H1 (cell line): ENCODE results near the gene ABLIM1. TPM values are rescaled to one million over a fixed set of nuclear protein-coding genes. Genes with fewer than 3 reads are reported as not detected.

Source experiments
- CTCF ChIA-PET: fragments of 300-600 bp; sonication (Branson Sonifier 250); formaldehyde crosslinking; loops from one replicate; lab custom pipeline; 2021; ENCODE audit not compliant: partially characterized antibody; lab: Charles Lee
- POLR2A ChIA-PET: fragments of 300-600 bp; sonication (Branson Sonifier 250); formaldehyde crosslinking; loops from one replicate; lab custom pipeline; 2021; ENCODE audit warnings: inconsistent platforms; ENCODE audit not compliant: partially characterized antibody; lab: Charles Lee
- DNase-seq, 2 experiments: peaks; one replicate each; pipeline versions ENCODE4 v3.0.0 to v3.0.0-alpha.2; 2010 to 2022; ENCODE audit warnings: low spot score in 2 of 2, low read depth in 1 of 2, mixed read lengths in 1 of 2
- FAIRE-seq: peaks from 2 replicates; lab custom pipeline; 2011; peaks lifted over from hg19 to GRCh38; lab: Jason Lieb, UNC
- H2AFZ ChIP-seq: 2 replicates; pipeline ENCODE4 v1.8.1; 2012; ENCODE audit warnings: low read length, inconsistent platforms
- H2AK5ac ChIP-seq: 2 replicates; pipeline ENCODE4 v1.6.1; 2013; ENCODE audit warnings: low read depth, low read length
- H2BK120ac ChIP-seq: replicated peaks from 2 replicates; pipeline ENCODE3; 2013; ENCODE audit warnings: low read depth, low read length, inconsistent platforms
- H2BK12ac ChIP-seq: 2 replicates; pipeline ENCODE4 v1.6.1; 2013; ENCODE audit warnings: low read depth, low read length
- H2BK15ac ChIP-seq: 2 replicates; pipeline ENCODE4 v1.6.1; 2013; ENCODE audit warnings: low read length
- H2BK20ac ChIP-seq: 2 replicates; pipeline ENCODE4 v1.6.1; 2013; ENCODE audit warnings: low read length
- H2BK5ac ChIP-seq: 2 replicates; pipeline ENCODE4 v1.6.1; 2013; ENCODE audit warnings: low read depth, low read length
- H3K14ac ChIP-seq: 2 replicates; pipeline ENCODE4 v1.6.1; 2013; ENCODE audit warnings: inconsistent platforms; ENCODE audit not compliant: insufficient read length
- H3K18ac ChIP-seq: 2 replicates; pipeline ENCODE4 v1.6.1; 2013; ENCODE audit warnings: low read length; ENCODE audit errors: extremely low read depth
- H3K23ac ChIP-seq: 2 replicates; pipeline ENCODE4 v1.6.1; 2013; ENCODE audit warnings: inconsistent platforms; ENCODE audit not compliant: insufficient read length
- H3K23me2 ChIP-seq: 2 replicates; pipeline ENCODE4 v1.6.1; 2013; ENCODE audit warnings: low read depth, low read length
- H3K27ac ChIP-seq: 2 replicates; pipeline ENCODE4 v1.6.1; 2011; ENCODE audit warnings: low read depth, low read length, inconsistent platforms
- H3K27me3 ChIP-seq, 4 experiments: replicated peaks in 1 of 4; 1 replicate in 1 of 4; 2 replicates in 3 of 4; pipeline versions ENCODE4 v1.6.1 to v1.8.1; 2011 to 2013; ENCODE audit warnings: low read length in 3 of 4, mild to moderate bottlenecking in 3 of 4, inconsistent platforms in 2 of 4, mixed read lengths in 2 of 4, moderate library complexity in 1 of 4; ENCODE audit not compliant: control insufficient read depth in 3 of 4, insufficient read depth in 3 of 4; ENCODE audit errors: extremely low read depth in 1 of 4
- H3K36me3 ChIP-seq, 4 experiments: 2 replicates each; pipeline versions ENCODE4 v1.6.1 to v1.8.1; 2011 to 2013; ENCODE audit warnings: mild to moderate bottlenecking in 4 of 4, low read length in 3 of 4, moderate library complexity in 2 of 4, control low read depth in 1 of 4, inconsistent platforms in 1 of 4; ENCODE audit not compliant: insufficient read depth in 4 of 4, control insufficient read depth in 2 of 4
- H3K4ac ChIP-seq: replicated peaks from 2 replicates; pipeline ENCODE3; 2013; ENCODE audit warnings: low read length, low read depth, mixed read lengths, inconsistent platforms; ENCODE audit not compliant: insufficient read length
- H3K4me1 ChIP-seq, 4 experiments: replicated peaks in 1 of 4; 1 replicate in 1 of 4; 2 replicates in 3 of 4; pipeline versions ENCODE4 v1.6.1 to v1.8.1; 2011 to 2013; ENCODE audit warnings: low read length in 3 of 4, inconsistent platforms in 2 of 4, mixed read lengths in 1 of 4; ENCODE audit not compliant: insufficient read depth in 4 of 4, control insufficient read depth in 3 of 4
- H3K4me2 ChIP-seq, 2 experiments: 2 replicates each; pipeline versions ENCODE4 v1.6.1 to v1.8.1; 2011 to 2013; ENCODE audit warnings: low read depth in 2 of 2, low read length in 2 of 2, control low read depth in 1 of 2, inconsistent platforms in 1 of 2, mild to moderate bottlenecking in 1 of 2; ENCODE audit not compliant: insufficient read depth in 1 of 2
- H3K4me3 ChIP-seq, 4 experiments: fragments of 200-600, 300-600 bp in 1 of 4; sonication (generic), shearing (Covaris generic), sonication (Bioruptor Twin) in 1 of 4; 2 replicates each; pipeline versions ENCODE4 v1.5.1 to v1.8.1; 2011 to 2016; ENCODE audit warnings: low read length in 4 of 4, low read depth in 3 of 4, control low read depth in 2 of 4, inconsistent platforms in 2 of 4, mild to moderate bottlenecking in 2 of 4, mixed read lengths in 1 of 4, moderate library complexity in 1 of 4; ENCODE audit not compliant: insufficient read depth in 2 of 4; ENCODE audit errors: extremely low read depth in 1 of 4
- H3K56ac ChIP-seq: replicated peaks from 2 replicates; pipeline ENCODE3; 2013; ENCODE audit warnings: low read depth, mild to moderate bottlenecking, mixed read lengths, low read length, inconsistent platforms; ENCODE audit not compliant: insufficient read length
- H3K79me1 ChIP-seq: 2 replicates; pipeline ENCODE4 v1.6.1; 2013; ENCODE audit warnings: low read depth, low read length, control low read depth
- H3K79me2 ChIP-seq, 2 experiments: 2 replicates each; pipeline versions ENCODE4 v1.6.1 to v1.8.1; 2012 to 2013; ENCODE audit warnings: low read length in 2 of 2, mild to moderate bottlenecking in 2 of 2, inconsistent platforms in 1 of 2; ENCODE audit not compliant: insufficient read depth in 2 of 2, control insufficient read depth in 1 of 2
- H3K9ac ChIP-seq, 4 experiments: replicated peaks in 1 of 4; 1 replicate in 1 of 4; 2 replicates in 3 of 4; pipeline versions ENCODE4 v1.6.1 to v1.8.1; 2011 to 2013; ENCODE audit warnings: low read depth in 3 of 4, low read length in 3 of 4, control low read depth in 2 of 4, mild to moderate bottlenecking in 2 of 4, moderate library complexity in 2 of 4, inconsistent platforms in 1 of 4; ENCODE audit errors: extremely low read depth in 1 of 4
- H3K9me3 ChIP-seq, 2 experiments: 2 replicates each; pipeline versions ENCODE4 v1.6.1 to v1.8.1; 2012 to 2013; ENCODE audit warnings: mild to moderate bottlenecking in 2 of 2, moderate library complexity in 2 of 2, control low read depth in 1 of 2, inconsistent platforms in 1 of 2, low read depth in 1 of 2, low read length in 1 of 2, mixed read lengths in 1 of 2; ENCODE audit not compliant: insufficient read depth in 2 of 2
- H4K20me1 ChIP-seq, 2 experiments: replicated peaks in 1 of 2; 2 replicates each; pipeline versions ENCODE3 to v1.8.1; 2011 to 2013; ENCODE audit warnings: inconsistent platforms in 2 of 2, low read length in 2 of 2, mild to moderate bottlenecking in 1 of 2; ENCODE audit not compliant: insufficient read depth in 2 of 2, control insufficient read depth in 1 of 2
- H4K5ac ChIP-seq: 2 replicates; pipeline ENCODE4 v1.6.1; 2013; ENCODE audit warnings: low read length, low read depth, mixed read lengths, inconsistent platforms; ENCODE audit not compliant: insufficient read length
- H4K8ac ChIP-seq: 2 replicates; pipeline ENCODE4 v1.8.0; 2013; ENCODE audit warnings: mild to moderate bottlenecking, moderate library complexity, low read length, inconsistent platforms; ENCODE audit not compliant: insufficient read depth; ENCODE audit errors: extremely low read depth
- H4K91ac ChIP-seq: replicated peaks from 2 replicates; pipeline ENCODE3; 2013; ENCODE audit warnings: low read length, mixed read lengths, inconsistent platforms; ENCODE audit not compliant: insufficient read length
- CTCF ChIP-seq, 3 experiments: IDR thresholded peaks; 1 replicate in 2 of 3; 2 replicates in 1 of 3; pipeline versions ENCODE4 v1.5.1 to v1.6.1; 2011; ENCODE audit warnings: low read length in 3 of 3, mild to moderate bottlenecking in 3 of 3, inconsistent platforms in 2 of 3, low read depth in 1 of 3, moderate library complexity in 1 of 3; ENCODE audit not compliant: insufficient read depth in 1 of 3; ENCODE audit errors: control extremely low read depth in 1 of 3
- KDM4A ChIP-seq: IDR thresholded peaks from one replicate; pipeline ENCODE4 v1.7.1; 2012; ENCODE audit warnings: low read depth, mild to moderate bottlenecking, moderate library complexity, low read length, inconsistent platforms; ENCODE audit not compliant: severe bottlenecking
- RAD21 ChIP-seq, 2 experiments: IDR thresholded peaks in 1 of 2; conservative IDR thresholded peaks in 1 of 2; 2 replicates each; pipeline ENCODE4 v1.6.1; 2011; ENCODE audit warnings: low read depth in 2 of 2, low read length in 2 of 2, improper control_type of control experiment in 1 of 2, inconsistent platforms in 1 of 2, mild to moderate bottlenecking in 1 of 2, moderate library complexity in 1 of 2
- WGBS, 2 experiments: shearing (Covaris generic) in 1 of 2; methylation state at CpG; one replicate each; pipeline versions ENCODE4 v1.1.6 to v1.1.7; 2013 to 2015; ENCODE audit warnings: low lambda C conversion rate in 2 of 2, mixed read lengths in 2 of 2, inconsistent platforms in 1 of 2, low coverage in 1 of 2, missing lambda C conversion rate in 1 of 2; ENCODE audit not compliant: insufficient replicate concordance in 2 of 2, insufficient coverage in 1 of 2, insufficient read length in 1 of 2; ENCODE audit errors: extremely low coverage in 1 of 2, missing lambda C conversion rate in 1 of 2; 5-methylcytosine and 5-hydroxymethylcytosine counted together
- polyA plus RNA-seq, 7 experiments: library from polyadenylated mRNA; depleted of rRNA in 3 of 7; stranded (reverse) in 5 of 7; unstranded in 2 of 7; fragments of >200 nt in 5 of 7; fragments of 200-250 nt in 2 of 7; gene quantifications; 1 replicate in 5 of 7; 2 replicates in 1 of 7; 4 replicates in 1 of 7; pipeline versions ENCODE4 v1.2.1 to v1.2.3, GENCODE V29; 2011 to 2013; ENCODE audit warnings: missing spikeins in 2 of 7, mixed read lengths in 2 of 7
- total RNA-seq: library from RNA; stranded (reverse); fragmentation: NEBNext Ultra II Directional; extraction: Animal tissue kit (Norgen Biotek cat#: 25700); gene quantifications from 2 replicates; pipeline ENCODE4 v1.2.1, GENCODE V29; 2021
- TF ChIP-seq, protein P1 (sequence below): IDR thresholded peaks from 2 replicates; pipeline ENCODE4 v1.6.1; 2012; ENCODE audit warnings: low read length, inconsistent platforms

ABLIM1 gene
- total and polyA plus RNA-seq, 2 of the 8 experiments (the other 6 are each of a cell fraction or from before 2014, with no cell fraction given): 51.2 to 51.7 TPM

DNA sequence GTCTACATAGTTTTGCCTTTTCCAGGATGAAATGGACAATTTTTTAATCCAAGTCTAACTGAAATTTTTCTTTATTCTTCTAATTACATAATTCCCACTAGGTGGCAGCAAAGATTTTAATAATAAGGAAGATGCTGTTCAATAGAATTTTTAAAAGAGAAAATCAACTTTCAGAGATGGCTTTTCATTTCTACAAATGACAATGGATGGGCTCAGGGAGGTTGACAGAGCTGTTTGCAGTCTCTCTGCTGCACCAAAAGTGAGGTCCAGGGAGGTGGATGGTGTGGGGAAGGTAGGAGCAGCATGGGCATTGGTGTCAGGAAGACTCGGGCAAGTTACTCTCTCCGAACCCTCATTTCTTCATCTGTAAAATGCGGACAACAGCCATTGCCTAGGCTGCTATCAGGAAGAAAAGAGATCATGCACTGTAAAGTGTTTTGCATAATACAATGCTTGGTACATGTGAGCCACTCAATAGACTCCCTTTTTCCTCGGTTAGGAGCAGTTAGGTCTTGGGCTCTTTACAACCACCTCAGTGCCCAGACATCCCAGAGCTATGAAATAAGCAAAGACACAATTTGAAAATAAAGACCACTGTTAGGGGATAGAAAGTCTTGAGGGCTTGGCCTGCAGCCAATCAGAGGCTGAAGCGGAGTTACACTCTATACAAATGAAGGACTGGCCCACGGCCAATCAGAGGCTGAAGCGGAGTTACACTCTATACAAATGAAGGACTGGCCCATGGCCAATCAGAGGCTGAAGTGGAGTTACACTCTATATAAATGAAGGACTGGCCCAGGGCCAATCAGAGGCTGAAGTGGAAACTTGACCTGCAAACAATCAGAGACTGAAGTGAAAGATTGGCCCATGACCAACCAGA, 107.1 kb downstream of the ABLIM1 start:
- CTCF ChIA-PET: interaction anchor here (0.7 to 11.6 kb wide), 30 partner anchors 9 to 464 kb away, joined by 3 to 186 read pairs (median 5); partner anchors contain the start of genes ABLIM1 and FHIP2A
- H3K27ac ChIP-seq: no peak overlapping the region
- no peak for DNase-seq
- TF ChIP-seq CTCF (IDR thresholded peaks at IDR 0.05; ENCODE audit: control extremely low read depth in 1 of 3, insufficient read depth in 1 of 3, low read depth in 1 of 3, low read length in 3 of 3) (peak in 1 of 3 experiments; percentile 8; a peak in 1 of 4 replicates), KDM4A (no peak), RAD21 (IDR thresholded peaks at IDR 0.05 in 1 of 2, conservative IDR thresholded peaks at IDR 0.05 in 1 of 2; ENCODE audit: low read depth in 2 of 2, low read length in 2 of 2) (peak in 1 of 2 experiments; percentile 39; a peak in 3 of 4 replicates)
- TF ChIP-seq, protein P1, sequence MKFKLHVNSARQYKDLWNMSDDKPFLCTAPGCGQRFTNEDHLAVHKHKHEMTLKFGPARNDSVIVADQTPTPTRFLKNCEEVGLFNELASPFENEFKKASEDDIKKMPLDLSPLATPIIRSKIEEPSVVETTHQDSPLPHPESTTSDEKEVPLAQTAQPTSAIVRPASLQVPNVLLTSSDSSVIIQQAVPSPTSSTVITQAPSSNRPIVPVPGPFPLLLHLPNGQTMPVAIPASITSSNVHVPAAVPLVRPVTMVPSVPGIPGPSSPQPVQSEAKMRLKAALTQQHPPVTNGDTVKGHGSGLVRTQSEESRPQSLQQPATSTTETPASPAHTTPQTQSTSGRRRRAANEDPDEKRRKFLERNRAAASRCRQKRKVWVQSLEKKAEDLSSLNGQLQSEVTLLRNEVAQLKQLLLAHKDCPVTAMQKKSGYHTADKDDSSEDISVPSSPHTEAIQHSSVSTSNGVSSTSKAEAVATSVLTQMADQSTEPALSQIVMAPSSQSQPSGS: no peak

More for the DNA sequence above, 107.1 kb downstream of the ABLIM1 start:
- H3K4me2 ChIP-seq: no peak overlapping the region
- no peaks in the 10 kb centered on the region for H3K79me2 ChIP-seq
- H4K8ac ChIP-seq: no peak overlapping the region
- peaks cover 0 to 4% (median 0%) of the 10 kb centered on the region in 4 experiments; a peak in 1 of 7 replicates for H3K4me1 ChIP-seq
- H3K79me1 ChIP-seq: no peaks in the 10 kb centered on the region
- FAIRE-seq: no peak
- no peaks in the 10 kb centered on the region for H4K20me1 ChIP-seq
- H3K4me3 ChIP-seq: no peak overlapping the region
- H2BK12ac ChIP-seq: no peak overlapping the region
- H2AFZ ChIP-seq: no peak overlapping the region
- no peak overlapping the region for H3K9ac ChIP-seq
- H3K14ac ChIP-seq: no peak overlapping the region
- no peak overlapping the region for H3K4ac ChIP-seq
- H2BK15ac ChIP-seq: no peak overlapping the region
- no peak overlapping the region for H4K5ac ChIP-seq
- no peaks in the 10 kb centered on the region for H3K9me3 ChIP-seq
- no peak overlapping the region for H3K18ac ChIP-seq
- no peak overlapping the region for H2BK120ac ChIP-seq
- H3K56ac ChIP-seq: no peak overlapping the region
- POLR2A ChIA-PET: no interaction called here
- H2AK5ac ChIP-seq: no peak overlapping the region
- no peaks in the 10 kb centered on the region for H3K27me3 ChIP-seq
- 92% methylated on average over 7 of the region's 7 CpGs; no CpG with 5 or more reads in 1 of the 2 experiments for WGBS, 2 experiments
- no peak overlapping the region for H2BK5ac ChIP-seq
- H4K91ac ChIP-seq: no peak overlapping the region
- no peak overlapping the region for H3K23ac ChIP-seq
- H3K23me2 ChIP-seq: no peaks in the 10 kb centered on the region
- no peak overlapping the region for H2BK20ac ChIP-seq
- no peaks in the 10 kb centered on the region for H3K36me3 ChIP-seq
